Measurements from ENCODE around the gene TFEB.

The TFEB gene

GRCh38 chr6:41706876-41707564 lies 28.4 kb downstream of the TFEB start:
- no peak for DNase-seq (ENCODE audit: low read depth in 2 of 2)

DNA sequence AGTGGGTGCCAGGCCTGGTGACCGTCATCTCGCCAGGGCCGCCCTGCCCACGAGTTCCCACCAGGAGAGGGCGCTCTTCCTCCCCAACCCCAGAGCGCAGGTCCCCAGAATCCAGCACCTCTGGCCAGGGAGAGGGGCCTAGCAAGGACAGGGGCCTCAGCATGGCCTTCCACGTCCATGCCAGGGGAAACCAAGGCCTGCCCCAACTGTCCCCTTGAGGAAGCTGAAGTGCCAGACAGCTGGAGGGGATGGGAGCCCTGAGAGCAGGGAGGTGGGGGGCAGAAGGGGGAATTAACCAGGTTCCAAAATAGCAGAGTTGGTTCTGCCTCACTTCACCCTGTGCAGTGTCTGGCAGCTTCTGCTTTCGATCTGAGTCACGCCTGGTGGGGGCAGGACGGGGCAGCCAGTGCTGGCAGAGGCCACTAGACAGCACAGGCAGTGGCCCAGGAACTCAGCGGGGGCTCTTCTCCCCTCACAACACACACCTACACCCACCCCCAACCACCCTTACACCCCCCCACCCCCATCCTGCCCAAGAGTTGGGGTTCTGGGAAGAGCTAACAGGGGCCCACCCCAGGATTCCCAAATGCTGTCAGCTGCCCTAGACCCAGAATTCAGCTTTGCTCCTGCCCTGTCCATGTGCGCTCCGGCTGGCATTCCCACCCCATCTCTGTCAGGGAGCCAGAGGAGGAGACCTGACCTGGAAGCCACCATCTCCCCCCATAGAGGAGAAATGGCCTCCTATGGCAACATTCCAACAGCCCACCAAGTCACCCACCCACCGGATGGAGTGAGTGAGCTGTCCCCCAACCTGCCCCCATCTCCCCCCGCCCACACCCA lies 29.2 kb downstream of the TFEB start:
- peak; percentile 14 to 30 for DNase-seq (ENCODE audit: low read depth in 2 of 2)

- no peak for DNase-seq (ENCODE audit: low read depth in 2 of 2)
Observed at GRCh38 chr6:41705311-41705995, 30.0 kb downstream of the TFEB start.

DNA sequence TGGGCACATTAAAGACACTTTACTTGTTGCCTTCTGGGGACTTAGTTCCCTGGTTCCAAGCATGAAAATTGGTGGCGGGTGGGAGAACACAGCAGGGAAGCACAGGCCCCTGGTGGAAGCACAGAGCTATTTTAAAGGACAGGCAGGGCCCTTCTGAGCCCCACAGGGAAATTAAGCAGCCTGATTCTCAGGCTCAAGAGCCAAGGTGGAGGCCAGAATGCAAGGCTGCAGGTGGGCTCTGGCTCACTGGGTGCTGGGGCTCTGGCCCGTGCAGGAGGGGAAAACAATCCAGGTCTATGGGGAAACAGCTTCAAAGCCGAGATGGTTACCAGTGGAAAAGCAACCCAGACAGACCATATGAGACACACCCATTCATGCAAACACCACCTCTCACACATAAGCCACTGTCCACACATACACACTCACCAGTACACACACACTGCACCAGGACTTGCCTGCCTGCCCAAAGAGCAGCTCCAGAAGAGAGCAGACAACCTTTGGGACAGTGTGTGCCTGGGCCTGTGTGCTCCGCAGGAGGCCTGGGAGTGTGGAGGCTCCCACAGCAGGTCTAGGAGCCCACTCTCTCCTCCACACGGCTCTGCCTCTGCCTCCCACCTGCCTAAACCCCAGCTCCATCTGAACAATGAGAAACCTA lies 30.6 kb downstream of the TFEB start:
- DNase-seq (ENCODE audit: low read depth in 2 of 2), result no peak

GRCh38 chr6:41704028-41704427 lies 31.4 kb downstream of the TFEB start:
- no peak for DNase-seq (ENCODE audit: low read depth in 2 of 2)

DNA sequence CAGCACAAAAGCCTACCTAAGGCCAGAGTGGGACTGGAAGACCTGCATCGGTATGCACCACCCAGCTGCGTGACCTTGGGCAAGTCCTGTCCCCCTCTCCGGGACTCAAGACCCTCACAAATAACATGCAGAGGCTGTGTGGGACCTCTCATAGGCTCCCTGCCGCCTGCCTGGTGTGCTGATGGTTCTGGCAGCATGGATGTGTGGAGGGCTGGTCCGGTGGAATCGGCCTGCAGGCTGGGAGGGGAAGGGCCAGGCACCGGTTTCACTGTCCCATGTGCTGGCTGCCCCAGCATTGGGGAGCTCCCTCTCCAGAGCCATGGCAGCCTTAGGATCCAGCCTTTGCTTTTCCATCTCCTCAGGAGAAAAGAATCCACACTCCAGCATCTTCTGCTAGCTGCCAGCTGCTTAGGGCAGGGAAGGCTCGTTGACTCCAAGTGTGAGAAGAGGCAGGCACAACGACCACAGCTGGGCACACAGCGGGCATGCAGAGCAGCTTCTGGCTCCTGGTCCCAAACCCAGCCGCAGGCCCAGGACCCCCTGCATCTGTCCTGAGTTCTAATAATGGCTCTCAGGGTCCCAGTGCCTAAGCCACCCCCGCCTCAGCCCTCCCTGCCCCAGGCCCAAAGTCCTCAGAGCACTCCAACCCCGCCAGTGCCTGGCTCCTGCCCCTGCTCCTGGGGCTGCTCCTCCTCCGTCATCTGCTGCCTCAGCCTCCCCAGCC lies 32.5 kb downstream of the TFEB start:
- DNase-seq (ENCODE audit: low read depth in 2 of 2), result no peak

DNA sequence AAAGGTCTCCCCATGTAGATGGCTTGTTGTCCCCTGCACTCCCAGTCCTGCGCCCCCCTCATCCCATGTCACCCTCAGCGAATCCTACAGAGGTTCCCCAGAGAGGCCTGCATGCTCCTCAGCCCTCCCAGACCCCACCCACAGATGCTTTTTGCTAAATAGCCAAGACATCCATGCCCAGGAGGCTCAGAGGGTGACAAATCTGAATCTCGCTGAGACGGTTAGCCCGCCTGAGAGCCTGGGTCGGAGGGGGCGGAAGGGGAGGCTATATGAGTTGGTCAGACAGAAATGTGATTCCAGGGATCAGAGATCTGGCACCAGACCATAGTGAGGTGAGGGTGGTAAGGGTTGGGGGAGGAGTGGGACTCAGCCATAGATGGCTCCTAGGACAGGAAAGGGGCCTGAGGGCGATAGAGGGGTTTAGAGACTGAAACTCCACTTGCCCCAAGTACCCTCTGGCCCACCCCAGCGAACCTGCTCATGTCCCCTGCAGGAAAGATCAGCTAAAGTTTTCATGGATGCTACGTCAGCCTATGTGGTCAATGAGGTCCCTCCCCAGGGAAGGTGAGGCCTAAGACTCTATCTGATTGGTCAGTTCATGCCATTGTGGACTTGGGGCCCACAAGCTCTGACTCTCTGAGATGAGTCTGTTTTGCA lies 33.2 kb downstream of the TFEB start:
- DNase-seq (ENCODE audit: low read depth in 2 of 2), result no peak

DNA sequence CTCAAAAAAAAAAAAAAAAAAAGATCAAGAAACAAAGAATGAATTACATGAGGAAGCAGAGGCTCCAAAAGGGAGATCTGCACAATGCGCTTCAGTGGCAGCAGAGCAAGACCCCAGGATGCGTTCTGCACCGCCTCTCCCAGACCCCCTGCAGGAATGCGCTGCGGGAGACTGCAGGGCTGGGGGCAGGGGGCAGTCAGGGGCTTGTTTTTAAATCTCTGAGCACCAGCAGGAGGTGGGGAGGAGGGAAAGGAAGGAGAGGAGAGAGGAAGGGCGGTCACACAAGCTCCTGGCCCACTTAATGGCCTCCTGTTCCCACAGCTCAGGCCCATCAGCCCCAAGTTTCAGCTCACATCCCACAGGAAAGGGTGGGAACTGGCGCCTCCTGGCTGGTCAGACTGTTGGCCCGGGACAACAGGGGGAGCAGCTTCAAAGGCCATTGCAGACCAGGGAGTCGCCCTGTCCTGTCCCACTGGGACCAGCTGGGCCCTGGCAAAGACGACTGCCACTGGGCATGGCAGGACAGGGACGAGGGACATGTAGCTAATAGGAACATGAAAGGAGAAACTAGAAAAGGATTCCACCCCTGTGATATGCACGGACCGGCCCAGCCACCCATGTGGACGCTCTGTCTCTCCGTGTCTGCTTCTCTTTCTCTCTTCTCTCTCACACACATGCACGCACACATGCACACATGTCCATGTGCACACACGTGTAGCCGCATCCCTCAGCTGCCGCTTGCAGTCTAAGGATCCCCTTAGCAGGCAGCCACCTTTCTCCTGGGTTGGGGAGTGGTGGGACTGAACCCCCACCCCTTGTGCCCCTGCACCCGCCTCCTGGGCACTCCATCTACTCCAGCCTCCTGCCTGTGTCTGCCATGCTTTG lies 34.7 kb downstream of the TFEB start:
- DNase-seq (ENCODE audit: low read depth in 2 of 2), result no peak

DNA sequence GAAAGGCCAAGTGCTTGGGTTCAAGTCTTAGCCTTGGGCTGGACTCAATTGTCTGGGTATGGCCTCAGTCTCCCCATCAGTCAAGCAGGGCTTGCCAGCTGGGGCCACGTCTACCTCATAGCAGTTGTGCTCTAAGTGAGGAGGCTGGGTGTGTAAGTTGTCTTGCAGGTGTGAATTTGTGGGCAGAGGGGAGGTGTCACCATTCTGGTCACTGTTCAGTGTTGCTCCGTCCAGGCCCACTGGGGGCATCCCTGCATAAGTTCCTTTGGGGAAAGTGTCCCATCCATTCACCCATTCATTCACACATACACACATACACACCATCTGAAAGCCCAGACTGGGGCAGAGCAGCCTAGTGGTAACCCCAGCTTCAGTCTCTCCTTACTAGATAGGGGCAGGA lies 36.3 kb downstream of the TFEB start:
- DNase-seq (ENCODE audit: low read depth in 2 of 2), result no peak

DNA sequence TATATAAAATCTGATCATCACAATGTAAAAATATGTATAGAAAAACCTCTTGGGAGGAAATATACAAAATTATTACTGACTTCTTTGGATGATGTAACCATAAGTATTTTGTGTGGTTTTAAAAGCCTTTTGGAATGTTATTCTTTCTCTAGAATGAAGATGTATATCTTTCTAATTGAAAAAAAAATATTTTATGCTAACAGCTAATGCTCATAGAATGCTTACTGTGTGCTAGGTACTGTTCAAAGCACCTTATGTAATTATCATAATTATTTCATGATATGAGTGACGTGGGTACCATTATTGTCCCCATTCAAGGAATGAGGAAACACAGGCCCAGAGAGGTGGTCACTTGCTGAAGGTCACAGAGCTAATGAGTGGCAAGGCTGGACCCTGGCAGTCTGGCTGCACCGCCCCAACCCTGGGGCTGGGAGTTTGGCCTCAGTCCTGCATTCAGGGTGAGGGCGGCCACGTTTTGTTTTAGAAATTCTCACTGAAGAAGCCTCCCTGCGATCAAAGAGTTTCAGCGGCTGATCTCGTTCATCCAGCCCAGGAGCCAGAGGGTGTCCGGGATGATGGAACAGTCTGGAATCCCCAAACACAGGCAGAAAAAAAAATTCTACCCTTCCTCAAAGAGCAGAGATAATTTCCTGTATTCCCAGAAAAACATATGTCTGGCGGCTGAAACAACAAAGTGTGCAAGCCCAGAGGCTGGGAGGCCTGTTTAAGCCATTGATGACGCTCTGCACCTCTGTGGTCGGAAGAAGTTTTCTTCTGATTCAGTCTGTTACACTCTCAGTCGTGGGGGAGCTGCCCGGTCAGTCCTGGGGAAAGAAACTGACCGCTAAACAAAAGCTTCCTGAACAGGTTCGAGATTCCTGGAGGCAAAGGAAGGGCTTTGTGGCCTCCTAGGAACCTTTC lies 37.3 kb downstream of the TFEB start:
- DNase-seq (ENCODE audit: low read depth in 2 of 2), result no peak

DNA sequence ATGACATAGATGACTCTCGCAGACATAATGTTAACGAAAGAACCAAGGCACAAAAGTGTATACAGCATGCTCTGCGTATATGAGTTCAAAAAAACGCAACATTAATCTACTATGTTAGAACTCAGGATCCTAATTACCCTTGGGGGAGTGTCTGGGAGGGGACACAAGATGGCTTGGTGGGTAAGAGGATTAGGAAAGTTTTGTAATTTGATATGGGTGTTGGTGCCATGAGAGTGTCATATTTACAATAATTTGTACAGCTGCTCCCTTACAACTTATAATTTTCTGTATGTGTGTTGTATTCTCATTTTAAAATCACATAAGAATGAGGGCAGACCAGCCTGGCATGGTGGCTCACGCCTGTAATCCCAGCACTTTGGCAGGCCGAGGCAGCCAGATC lies 38.6 kb downstream of the TFEB start:
- no peak for DNase-seq (ENCODE audit: low read depth in 2 of 2)

DNA sequence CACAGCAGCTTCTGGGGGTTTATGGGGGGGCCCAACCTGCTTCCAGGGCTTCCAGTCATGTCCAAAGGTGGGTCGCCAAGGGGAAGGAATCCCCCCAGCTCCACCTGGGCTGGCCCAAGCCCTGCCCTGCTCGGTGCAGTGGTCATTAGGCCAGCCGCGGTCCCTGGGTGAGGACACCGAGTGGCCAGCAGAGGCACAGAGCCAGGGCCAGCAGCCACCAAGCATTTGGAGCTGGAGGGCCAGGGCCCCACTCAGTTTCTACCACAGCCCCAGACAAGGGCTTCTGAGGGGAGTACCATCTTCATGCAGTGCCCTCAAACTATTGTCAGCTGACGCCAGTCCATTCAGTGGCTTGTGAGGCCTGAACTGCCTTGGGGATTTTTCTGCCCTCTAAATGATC lies 39.6 kb downstream of the TFEB start:
- DNase-seq (ENCODE audit: low read depth in 2 of 2), result no peak

DNA sequence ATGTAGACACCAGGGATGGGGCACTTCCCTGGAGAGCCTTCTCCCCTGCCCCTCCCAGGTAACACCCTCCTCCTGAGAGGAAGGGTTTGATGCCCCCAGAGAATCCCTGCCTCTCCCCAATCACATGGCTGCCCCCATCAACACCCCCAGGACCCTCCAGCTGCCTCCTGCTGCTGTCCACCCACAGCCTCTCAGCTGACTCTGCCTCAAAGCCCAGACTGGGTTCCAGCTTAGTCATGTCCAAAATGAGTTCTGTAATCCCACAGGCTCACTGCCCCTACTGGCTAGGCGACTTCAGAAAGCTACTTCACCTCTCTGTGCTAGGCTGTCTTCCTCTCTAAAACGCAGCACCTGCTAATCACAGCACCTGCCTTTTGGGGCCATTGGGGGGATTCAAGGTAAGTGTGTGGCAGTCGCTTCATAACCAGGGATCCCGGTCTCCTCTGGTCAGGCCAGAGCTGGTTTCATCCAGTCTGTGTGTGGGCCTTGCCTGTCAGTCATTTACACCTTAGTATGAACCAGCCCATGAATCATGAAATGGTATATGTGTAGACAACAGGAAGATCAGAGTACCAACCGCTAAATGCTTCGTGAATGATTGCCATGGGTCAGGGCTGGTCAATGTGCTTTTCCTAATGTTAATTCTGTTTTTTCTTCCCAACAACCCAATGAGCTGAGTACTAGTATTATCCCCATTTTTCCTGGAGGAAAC lies 40.4 kb downstream of the TFEB start:
- DNase-seq (ENCODE audit: low read depth in 2 of 2), result no peak

GRCh38 chr6:41693281-41694240 lies 41.8 kb downstream of the TFEB start:
- DNase-seq (ENCODE audit: low read depth in 2 of 2), result no peak

DNA sequence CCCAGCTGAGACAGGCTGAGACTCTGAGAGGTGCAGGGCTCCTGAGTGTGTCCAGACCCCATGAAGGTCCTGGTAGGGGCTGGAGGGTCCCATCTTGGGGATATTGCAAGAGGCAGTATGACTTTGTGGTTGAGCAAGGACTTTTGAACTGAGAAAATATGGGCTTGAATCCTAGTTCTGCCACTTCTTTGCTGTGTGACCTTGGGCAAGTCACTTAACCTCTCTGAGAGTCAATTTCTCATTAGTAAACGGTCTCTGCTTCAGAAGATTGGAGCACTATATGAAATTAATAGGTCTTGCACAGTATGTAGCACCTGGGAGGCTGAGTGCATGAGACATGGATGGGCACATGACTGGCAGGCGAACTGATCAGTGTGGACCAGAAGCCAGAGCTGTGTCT lies 42.7 kb downstream of the TFEB start:
- DNase-seq (ENCODE audit: low read depth in 2 of 2), result no peak

DNA sequence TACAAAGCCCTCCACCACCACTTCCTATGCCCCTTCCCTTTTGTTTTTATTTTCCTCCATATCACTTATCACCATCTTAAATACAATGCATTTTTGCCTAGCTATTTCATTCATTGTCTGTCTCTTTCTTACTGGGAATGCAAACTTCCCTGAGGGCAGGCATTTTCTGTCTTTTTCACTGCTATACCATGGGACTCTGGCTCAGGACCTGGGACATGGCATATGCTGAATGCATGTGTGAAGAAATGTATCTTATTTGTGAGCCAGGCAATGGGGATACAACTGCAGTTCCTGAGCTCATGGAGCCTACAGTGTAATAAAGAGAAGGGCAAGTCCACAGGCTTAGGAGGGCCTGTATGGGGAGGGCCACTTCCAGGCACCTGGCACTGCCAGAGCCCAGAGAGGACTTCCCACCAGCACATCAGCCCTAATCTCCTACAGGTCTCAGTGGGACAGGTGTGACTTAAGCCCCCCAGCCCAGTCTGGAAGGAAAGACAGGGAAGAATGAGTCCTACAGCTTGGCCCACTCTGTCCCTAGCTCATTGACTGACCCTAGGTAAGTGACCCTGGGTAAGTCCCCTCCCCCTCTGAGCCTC lies 43.2 kb downstream of the TFEB start:
- no peak for DNase-seq (ENCODE audit: low read depth in 2 of 2)

Data from stimulated activated CD8-positive, alpha-beta memory T cell treated with anti-CD3 and anti-CD28 coated beads, Interleukin-7, amount 100 ng/mL, for 1 hour (primary cell).